ENCODE results near the gene NUCB2.

DNA sequence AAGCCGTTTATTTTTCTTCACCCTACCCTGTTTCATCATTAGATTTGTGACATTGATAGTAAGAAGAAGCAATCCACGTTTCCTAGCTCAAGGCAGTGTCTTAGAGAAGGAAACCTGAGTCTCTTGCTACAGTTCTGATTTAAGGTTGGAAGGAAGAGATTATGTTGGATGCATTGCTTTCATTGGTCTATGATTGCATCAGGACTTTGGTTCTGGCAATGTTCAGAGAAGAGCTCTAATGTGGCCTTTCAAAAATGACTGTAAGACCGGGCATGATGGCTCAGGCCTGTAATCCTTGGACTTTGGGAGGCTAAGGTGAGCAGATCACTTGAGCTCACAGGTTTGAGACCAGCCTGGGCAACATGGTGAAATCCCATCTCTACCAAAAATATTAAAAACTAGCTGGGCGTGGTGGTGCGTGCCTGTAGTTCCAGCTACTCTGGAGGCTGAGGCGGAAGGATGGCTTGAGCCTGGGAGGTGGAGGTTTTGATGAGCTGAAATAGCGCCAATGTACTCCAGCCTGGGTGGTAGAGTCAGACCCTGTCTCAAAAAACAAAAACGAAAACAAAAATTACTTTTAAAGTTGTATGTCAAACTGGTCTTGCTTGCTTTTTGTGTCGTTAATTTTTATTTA is 4.1 kb downstream of the NUCB2 start:
- TF ChIP-seq EZH2 (IDR thresholded peaks at IDR 0.05; ENCODE audit: borderline replicate concordance, low read length), result no peak
- TF ChIP-seq, protein P1, sequence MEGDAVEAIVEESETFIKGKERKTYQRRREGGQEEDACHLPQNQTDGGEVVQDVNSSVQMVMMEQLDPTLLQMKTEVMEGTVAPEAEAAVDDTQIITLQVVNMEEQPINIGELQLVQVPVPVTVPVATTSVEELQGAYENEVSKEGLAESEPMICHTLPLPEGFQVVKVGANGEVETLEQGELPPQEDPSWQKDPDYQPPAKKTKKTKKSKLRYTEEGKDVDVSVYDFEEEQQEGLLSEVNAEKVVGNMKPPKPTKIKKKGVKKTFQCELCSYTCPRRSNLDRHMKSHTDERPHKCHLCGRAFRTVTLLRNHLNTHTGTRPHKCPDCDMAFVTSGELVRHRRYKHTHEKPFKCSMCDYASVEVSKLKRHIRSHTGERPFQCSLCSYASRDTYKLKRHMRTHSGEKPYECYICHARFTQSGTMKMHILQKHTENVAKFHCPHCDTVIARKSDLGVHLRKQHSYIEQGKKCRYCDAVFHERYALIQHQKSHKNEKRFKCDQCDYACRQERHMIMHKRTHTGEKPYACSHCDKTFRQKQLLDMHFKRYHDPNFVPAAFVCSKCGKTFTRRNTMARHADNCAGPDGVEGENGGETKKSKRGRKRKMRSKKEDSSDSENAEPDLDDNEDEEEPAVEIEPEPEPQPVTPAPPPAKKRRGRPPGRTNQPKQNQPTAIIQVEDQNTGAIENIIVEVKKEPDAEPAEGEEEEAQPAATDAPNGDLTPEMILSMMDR (conservative IDR thresholded peaks at IDR 0.05 in 1 of 2, IDR thresholded peaks at IDR 0.05 in 1 of 2; ENCODE audit: extremely low read depth in 1 of 2, insufficient read depth in 1 of 2, low read depth in 1 of 2, low read length in 2 of 2), result no peak

Measured in mammary epithelial cell (primary cell).